ENCODE data around the gene FUT1.
A peak's percentile ranks its signal among the peaks of the same experiment; 100 is the strongest.

The FUT1 gene

DNA sequence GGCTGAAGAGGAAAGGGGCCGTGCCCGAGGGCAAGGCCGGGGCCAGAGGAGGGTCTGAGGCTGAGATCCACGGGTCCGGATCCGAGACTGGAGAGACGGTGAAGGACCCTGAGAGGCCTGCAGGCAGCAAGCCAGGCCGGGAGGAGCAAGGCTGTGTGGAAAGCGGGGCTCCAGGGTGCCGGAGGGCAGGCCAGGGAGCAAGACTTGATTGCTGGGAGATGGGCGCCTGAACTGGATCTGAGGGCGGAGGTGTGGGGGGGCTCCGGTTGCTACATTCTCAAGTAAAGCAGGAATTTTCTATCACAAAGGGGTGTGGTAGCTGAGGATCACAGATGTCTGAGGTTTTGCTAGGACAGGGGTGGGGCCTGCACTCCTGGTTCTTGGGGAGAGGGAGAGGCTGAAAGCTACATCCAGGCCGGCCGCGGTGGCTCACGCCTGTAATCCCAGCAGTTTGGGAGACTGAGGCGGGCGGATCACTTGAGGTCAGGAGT, 36.7 kb downstream of the FUT1 start:
- no peak for DNase-seq

DNA sequence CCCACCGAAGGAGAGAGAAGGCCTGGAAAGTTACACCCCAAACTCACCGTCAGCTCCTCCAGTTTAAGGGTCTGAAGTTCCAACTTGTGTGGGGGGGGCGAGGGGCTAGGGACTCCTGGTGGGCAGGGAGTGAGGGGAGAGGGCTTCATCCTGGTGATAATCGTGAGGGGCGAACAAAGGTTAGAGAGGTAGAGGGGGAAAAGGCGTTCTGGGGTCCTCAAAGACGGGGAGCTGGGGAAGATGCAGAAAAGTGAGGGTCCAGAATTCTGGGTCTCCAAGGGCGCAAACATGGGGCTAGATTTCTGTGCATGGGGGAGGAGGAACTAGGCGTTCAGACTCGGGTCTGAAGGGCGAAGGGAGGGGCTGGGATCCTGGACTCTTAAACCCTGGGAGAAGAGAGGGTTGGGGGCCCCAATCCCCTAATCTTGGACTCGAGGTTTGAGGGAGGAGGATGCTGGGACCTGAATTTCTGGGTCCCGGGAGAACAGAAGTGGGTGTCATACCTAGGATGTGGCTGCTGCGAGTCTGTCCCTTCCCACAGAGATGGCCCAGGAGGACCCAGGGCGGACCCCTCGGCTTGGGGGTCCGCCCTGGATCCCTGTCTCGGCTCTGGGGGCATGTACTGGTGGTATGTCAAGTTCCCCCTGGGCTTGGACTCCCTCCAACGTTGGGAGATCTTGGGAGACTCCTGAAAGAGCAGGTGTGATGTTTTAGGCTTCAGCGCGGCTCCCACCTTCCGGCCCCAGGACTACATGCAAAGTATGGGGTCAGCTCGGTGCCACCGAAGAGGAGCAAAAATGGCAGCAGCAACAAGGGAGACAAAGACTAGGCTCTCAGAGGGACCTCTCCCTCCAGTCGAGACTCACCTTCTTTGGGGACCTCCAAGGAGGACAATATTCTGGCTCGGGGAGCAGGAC, 37.4 kb downstream of the FUT1 start:
- no peak for DNase-seq

DNA sequence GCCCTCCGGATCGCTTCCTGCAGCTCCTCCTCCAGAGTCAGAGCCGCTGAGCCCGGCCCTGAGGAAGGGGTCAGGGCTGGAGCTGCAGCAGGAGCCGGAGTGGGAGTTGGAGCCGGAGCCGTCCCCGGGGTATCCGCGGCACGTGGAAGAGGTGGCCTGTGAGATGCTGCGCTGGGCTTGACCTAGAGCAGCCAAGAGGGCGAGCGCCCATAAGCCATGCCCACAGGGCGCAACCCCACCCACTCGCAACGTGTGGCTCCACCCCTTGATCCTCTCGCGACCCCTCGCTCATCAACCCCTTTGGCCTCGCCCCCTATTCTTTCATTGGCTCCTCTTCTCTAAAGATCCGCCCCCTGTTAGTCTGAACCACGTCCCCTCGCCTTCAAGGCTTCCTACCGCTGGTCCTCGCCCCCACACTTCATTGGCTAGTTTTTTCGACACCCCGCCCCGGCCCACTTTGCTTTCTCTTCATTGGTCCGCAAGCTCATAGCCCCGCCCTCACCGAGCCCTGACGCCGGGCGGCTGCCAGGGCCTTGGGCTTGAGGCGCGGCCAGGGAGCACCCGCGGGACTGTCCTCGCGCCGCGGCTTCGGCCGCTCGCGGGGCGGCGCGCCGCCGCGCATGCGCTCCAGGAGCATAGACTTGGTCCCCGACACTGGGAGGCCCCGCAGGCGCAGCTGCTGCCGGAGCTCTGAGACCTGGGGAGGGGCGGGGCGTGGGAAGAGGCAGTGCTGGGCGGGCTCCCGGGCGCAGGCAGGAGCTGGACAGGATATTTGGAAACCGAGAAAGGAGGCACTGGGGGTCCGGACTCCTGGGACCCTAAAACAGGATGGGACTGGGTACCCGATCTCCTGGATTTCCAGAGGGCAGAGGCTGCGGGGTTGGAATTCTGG, 38.3 kb downstream of the FUT1 start:
- DNase-seq: peak; percentile 98

DNA sequence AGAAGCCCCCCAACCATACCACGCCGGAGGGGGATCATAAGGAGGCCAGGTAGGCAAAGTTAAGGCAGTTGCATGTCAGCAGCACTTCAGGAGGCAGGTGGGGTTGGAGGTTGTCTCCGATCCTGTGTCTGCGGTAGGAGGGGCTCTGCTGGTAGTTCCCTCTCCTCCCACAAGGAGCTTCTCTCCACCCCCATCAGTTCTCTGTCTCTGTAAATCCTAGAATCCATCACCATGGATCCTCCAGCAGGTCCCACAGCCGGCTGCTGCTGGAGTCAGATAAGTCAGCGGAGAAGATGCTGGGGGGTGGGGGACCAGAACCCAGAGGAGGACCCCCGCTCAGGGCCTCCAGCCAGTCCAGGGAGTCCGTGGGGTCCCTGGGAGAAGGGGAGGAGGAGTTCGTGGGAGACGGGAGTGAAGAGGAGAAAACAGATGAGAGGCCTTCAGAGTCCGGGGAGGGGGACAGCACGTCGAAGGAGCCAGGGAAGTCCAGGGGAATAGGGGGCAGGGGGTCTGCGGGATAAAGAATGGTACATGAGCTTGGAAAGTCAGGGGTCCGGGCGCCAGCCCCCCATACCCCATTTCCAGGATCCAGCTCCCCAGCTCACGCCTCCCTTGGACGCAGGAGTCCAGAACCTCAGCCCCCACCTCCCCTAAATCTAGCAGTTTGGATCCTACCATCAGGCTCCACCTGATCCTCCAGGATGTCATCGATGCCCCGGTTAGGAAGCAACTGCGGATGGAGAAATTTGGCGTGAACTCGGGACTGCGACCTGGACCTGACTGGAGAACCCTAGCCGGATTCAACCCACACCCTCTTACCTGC, 39.2 kb downstream of the FUT1 start:
- DNase-seq: no peak

DNA sequence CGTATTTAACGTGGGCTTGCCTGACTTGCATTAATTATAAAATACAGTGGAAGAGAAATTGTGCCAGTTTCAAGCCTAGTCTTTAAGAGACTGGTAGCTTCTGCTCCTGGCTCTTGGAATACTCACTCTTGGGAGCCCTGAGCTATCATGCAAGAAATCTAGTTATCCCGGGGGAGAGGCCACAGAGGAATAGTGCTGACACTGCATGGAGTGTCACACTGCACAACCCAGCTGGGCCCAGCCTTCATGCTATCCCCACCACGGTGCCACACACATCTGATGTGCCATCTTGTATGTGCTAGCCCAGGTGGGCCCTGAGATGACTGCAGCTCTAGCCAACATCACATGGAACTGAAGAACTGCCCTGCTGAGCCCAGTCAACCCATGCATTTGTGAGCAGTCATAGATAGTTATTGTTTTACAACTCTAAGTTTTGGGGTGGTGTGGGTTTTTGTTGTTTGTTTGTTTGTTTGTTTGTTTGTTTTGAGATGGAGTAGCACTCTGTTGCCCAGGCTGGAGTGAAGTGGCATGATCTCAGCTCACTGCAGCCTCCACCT, 41.3 kb downstream of the FUT1 start:
- DNase-seq: no peak

DNA sequence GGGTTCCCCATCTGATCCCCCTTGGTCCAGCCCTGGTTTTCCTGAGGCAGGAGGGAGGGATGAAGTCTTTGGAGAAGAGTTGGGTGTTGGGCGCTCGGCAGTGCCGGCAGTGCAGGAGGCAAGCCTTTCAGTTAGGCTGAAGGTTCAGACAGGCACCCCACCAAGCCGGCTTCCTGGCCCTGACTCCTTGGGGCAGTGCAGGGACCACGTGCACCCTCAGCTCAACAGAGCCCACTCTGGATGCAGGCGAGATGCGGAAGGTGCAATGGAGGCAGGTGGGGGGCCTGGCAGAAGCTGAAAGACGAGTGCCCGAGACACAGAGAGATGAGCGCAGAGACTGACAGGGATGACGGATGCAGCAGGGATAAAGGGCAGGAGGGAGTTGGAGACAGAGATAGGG, 44.0 kb downstream of the FUT1 start:
- DNase-seq: no peak

DNA sequence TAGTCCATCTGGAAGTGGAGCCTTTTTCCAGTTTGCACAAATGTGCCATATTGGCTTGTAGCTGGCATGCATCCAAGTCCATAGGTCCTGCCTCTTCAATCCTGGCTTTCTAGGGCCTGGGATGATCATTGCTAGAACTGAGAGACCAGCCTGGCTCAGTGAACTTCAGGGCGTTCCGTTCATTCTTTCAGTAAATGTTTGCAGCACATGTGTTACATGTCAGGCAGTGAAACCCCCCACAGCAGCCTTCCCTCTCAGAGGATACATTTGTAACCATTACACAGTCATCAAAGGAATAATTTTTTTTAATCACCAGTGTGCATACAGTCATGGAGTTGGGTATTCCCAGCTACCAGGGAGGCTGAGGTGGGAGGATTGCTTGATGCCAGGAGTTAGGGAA, 47.0 kb downstream of the FUT1 start:
- DNase-seq: no peak

DNA sequence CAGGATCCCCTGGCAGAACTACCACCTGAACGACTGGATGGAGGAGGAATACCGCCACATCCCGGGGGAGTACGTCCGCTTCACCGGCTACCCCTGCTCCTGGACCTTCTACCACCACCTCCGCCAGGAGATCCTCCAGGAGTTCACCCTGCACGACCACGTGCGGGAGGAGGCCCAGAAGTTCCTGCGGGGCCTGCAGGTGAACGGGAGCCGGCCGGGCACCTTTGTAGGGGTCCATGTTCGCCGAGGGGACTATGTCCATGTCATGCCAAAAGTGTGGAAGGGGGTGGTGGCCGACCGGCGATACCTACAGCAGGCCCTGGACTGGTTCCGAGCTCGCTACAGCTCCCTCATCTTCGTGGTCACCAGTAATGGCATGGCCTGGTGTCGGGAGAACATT, 49.1 kb downstream of the FUT1 start:
- DNase-seq: no peak

DNA sequence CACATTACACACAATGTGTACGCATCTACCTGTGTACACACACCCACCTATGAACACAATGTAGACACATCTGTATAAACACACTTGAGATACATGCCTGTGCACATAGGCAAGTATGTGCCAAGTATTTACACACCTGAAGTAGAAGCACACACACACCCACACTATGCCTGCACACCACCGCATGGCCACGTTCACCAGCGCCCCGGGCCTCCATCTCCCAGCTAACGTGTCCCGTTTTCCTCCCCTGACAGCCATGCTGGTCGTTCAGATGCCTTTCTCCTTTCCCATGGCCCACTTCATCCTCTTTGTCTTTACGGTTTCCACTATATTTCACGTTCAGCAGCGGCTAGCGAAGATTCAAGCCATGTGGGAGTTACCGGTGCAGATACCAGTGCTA, 49.7 kb downstream of the FUT1 start:
- no peak for DNase-seq

DNA sequence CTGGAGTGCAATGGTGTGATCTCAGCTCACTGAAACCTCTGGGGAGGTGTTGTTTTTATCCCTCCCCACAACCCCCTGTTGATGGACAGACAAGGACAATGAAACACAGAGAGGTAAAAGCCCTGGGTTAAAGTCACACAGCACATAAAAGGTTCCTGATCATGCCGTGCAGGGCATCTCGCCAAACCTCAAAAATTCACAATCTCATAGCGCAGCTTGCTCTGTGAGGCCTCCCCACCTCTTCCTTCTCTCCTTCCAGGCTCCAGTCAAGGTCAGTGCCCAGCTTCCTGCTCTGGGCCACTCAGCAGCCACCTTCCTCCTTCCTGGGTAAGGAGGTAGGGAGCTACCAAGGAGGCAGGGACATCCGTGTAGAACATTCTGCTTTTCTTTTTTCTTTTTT, 54.4 kb downstream of the FUT1 start:
- no peak for DNase-seq

Data from CD4-positive, alpha-beta T cell treated with Interleukin-6 for 4 hours (primary cell).